ENCODE results near the gene STAP2.

GRCh38 chr19:4357095-4357797, 18.6 kb upstream of the STAP2 start:
- TF ChIP-seq POLR2A (IDR thresholded peaks at IDR 0.05) (no peak), CTCF (IDR thresholded peaks at IDR 0.05) (no peak)
